SU-DHL-6 (cell line): ENCODE data around the gene KCNC4.

Experiments
- CTCF ChIP-seq: fragments of 200-600 bp; sonication (generic); IDR thresholded peaks from one replicate; pipeline ENCODE4 v1.5.1; 2017; ENCODE audit warnings: antibody characterized with exemption, mild to moderate bottlenecking, low read length, moderate library complexity; ENCODE audit not compliant: insufficient read depth, poor library complexity, severe bottlenecking
- EZH2phosphoT487 ChIP-seq: fragments of 200-600 bp; sonication (generic), shearing (Covaris generic); conservative IDR thresholded peaks from 2 replicates; pipeline ENCODE4 v1.6.1; 2018; ENCODE audit warnings: mild to moderate bottlenecking, antibody characterized with exemption, low read length, moderate library complexity, mixed read lengths

GRCh38 chr1:110258734-110259133 lies 48.6 kb downstream of the KCNC4 start:
- no peak for TF ChIP-seq CTCF
- TF ChIP-seq EZH2phosphoT487: no peak
